ENCODE data around the gene YARS1. TPM values are rescaled to one million over a fixed set of nuclear protein-coding genes. Genes with fewer than 3 reads are reported as not detected.
A peak's percentile ranks its signal among the peaks of the same experiment; 100 is the strongest.

The YARS1 gene
- total and polyA plus RNA-seq, 3 experiments from 2014 or later: 131 to 219 (median 205) TPM

DNA sequence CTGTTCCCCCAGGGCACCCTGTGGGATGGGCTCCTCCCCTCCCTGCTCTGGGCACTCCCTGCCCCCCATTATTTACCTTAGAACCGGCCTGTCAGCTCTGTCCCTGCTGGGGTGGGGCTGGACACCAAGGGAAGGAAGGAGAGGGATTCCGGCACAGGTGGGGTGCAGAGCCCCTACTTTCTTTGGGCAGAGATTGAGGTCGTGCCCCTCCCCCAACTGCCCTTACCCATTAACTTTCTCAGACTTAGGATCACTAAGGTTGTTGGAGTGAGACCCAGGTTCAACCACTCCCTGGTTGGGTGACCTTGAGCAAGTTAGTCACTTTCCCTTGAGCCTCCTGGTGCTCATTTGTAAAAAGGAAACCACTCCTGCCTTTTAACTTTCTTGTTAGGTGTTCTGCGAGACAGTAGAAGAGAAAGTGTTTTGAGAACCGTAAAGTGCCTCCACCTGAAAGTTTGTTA is 57.6 kb downstream of the YARS1 start:
- Mint-ChIP-seq H3K27ac (peak overlapping the region in 3 of 8 donors; percentile 1 to 64 (median 27)), H3K36me3 (no peaks in the 10 kb centered on the region), H3K4me1 (peaks cover 7 to 32% (median 13%) of the 10 kb centered on the region in 3 donors), H3K4me3 (no peak overlapping the region), H3K9me3 (no peaks in the 10 kb centered on the region), H3K27me3 (no peaks in the 10 kb centered on the region)
- Histone ChIP-seq H3K36me3 (ENCODE audit: insufficient read depth, low read length) (no peaks in the 10 kb centered on the region), H3K4me1 (ENCODE audit: insufficient read depth, low read length) (peaks cover 30% of the 10 kb centered on the region), H3K4me3 (ENCODE audit: low read length) (no peak overlapping the region), H3K9me3 (ENCODE audit: low read length) (no peaks in the 10 kb centered on the region), H3K27me3 (ENCODE audit: insufficient read depth, low read length, poor library complexity, severe bottlenecking) (no peaks in the 10 kb centered on the region), H3K27ac (ENCODE audit: low read depth, low read length) (no peak overlapping the region)
- no peak for DNase-seq
- ChIA-PET CTCF (interaction anchor here (1.9 to 2.7 kb wide), 2 partner anchors 14 to 47 kb away, joined by 7 to 10 read pairs; no protein-coding TSS in a partner anchor), POLR2A (no interaction called here)

DNA sequence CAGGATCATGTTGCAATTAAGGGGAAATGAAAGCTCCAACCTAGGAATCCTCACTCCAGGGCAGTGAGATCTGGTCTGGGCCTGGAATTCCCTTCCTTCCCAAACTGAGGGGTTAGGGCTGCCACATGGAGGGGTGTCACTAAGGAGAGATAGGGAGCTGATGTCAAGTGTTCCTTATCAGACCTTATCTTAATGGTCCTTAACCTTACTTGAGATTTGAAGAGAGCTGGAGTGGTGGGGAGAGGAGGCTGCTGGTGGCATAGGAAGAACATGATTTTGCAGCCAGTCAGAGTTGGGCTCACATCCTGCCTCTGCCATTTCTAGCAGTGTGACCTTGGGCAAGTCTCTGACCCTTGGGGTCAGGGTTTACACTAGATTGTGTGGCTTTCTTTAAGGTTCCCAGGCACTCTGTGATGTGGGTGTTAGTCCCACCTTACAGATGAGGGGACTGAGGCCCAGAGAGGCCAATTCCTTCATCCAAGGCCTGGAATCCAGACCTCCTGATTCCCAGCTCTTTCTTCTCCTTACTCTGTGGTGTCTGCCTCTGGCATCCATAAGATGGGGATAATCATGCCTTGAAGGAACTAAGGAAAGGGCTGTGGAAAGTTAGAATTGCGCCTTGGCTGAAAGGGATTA is 58.2 kb downstream of the YARS1 start:
- POLR2A ChIA-PET: interaction anchor here (0.5 kb wide), 1 partner anchor 83 kb away, joined by 4 read pairs; no protein-coding TSS in a partner anchor
- CTCF ChIA-PET: interaction anchor here (1.9 to 2.7 kb wide), 2 partner anchors 14 to 46 kb away, joined by 7 to 10 read pairs; no protein-coding TSS in a partner anchor

DNA sequence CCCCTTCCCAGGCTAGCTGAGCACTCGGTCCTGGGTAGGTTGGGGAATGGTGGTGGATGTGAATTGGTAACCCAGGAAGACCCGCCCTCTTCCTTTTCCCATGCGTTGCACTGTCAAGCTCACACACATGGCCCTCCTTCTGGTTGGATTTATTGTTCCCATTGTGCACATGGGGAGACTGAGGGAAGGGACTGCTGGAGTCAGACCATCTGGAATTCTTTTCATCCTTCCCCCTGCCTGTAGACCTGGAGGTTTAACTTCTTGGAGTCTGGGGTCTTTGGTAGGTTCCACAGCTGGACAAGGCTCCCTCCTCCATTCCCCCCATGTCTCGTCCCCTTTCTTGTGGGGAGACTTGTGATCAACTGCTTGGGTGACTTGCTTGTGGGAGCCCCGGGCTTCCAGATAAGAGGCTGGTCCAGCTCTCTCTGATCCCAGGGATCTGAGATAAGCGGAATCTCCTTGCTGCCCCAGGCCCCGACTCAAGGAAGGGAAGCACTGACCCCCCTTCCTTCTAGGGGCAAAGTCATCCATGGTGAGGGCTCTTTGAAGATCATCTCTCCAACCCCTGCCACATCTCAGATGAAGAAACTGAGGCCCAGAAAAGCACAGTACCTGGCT is 58.9 kb downstream of the YARS1 start:
- H3K27me3 Mint-ChIP-seq: no peaks in the 10 kb centered on the region
- no peaks in the 10 kb centered on the region for H3K36me3 ChIP-seq (ENCODE audit: insufficient read depth, low read length)
- no peaks in the 10 kb centered on the region for H3K9me3 ChIP-seq (ENCODE audit: low read length)
- H3K9me3 Mint-ChIP-seq: no peaks in the 10 kb centered on the region
- peak overlapping the region in 1 of 8 donors; percentile 69 for H3K27ac Mint-ChIP-seq
- H3K4me1 ChIP-seq (ENCODE audit: insufficient read depth, low read length): peaks cover 33% of the 10 kb centered on the region
- POLR2A ChIA-PET: interaction anchor here (0.5 kb wide), 1 partner anchor 83 kb away, joined by 4 read pairs; no protein-coding TSS in a partner anchor
- H3K27me3 ChIP-seq (ENCODE audit: insufficient read depth, low read length, poor library complexity, severe bottlenecking): no peaks in the 10 kb centered on the region
- no peaks in the 10 kb centered on the region for H3K36me3 Mint-ChIP-seq
- H3K4me3 ChIP-seq (ENCODE audit: low read length): no peak overlapping the region
- no peak overlapping the region for H3K4me3 Mint-ChIP-seq
- CTCF ChIA-PET: interaction anchor here (1.9 to 2.7 kb wide), 2 partner anchors 15 to 46 kb away, joined by 7 to 10 read pairs; no protein-coding TSS in a partner anchor
- no peak overlapping the region for H3K27ac ChIP-seq (ENCODE audit: low read depth, low read length)
- peaks cover 16 to 40% (median 19%) of the 10 kb centered on the region in 3 donors for H3K4me1 Mint-ChIP-seq
- no peak for DNase-seq

More for the DNA sequence above, 58.2 kb downstream of the YARS1 start:
- no peaks in the 10 kb centered on the region for H3K36me3 ChIP-seq (ENCODE audit: insufficient read depth, low read length)
- H3K4me1 ChIP-seq (ENCODE audit: insufficient read depth, low read length): peaks cover 30% of the 10 kb centered on the region
- Mint-ChIP-seq H3K27ac (peak overlapping the region in 3 of 8 donors; percentile 1 to 69 (median 63)), H3K27me3 (no peaks in the 10 kb centered on the region), H3K4me1 (peaks cover 13 to 37% (median 17%) of the 10 kb centered on the region in 3 donors), H3K36me3 (no peaks in the 10 kb centered on the region), H3K9me3 (no peaks in the 10 kb centered on the region), H3K4me3 (no peak overlapping the region)
- no peak overlapping the region for H3K4me3 ChIP-seq (ENCODE audit: low read length)
- H3K27ac ChIP-seq (ENCODE audit: low read depth, low read length): no peak overlapping the region
- H3K27me3 ChIP-seq (ENCODE audit: insufficient read depth, low read length, poor library complexity, severe bottlenecking): no peaks in the 10 kb centered on the region
- H3K9me3 ChIP-seq (ENCODE audit: low read length): no peaks in the 10 kb centered on the region
- no peak for DNase-seq

DNA sequence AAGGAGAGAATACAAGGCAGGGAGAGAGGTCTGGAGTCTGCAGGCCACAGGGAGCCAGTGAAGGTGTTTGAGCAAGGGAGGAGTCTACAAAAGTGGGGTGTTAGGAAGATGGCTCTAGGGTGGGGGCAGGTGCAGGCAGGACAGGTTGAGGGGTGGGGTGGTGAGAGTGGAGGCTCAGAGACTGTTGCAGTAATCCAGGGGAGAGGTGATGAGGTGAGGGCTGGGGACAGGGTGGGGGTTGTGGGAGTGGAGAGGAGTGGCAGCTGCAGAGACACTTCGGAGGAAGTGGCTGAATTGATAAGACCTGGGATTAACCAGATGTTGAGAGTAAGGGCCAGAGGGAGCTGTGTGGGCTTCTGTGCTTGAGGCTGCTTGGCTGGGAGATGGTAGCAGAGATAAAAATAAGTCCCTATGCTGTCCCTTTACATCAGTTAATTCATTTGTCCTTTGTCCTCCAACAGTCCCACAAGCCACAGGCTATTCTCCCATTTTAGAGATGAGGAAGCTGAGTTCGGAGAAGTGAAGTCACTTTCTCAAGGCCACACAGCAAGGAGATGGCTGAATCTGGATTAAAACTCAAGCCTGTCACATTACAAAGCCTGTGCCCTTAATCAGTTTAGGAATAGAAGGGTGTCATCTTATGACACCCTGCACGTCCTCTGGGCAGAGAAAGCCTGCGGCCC is 59.8 kb downstream of the YARS1 start:
- Mint-ChIP-seq H3K36me3 (no peaks in the 10 kb centered on the region), H3K27ac (peak overlapping the region in 4 of 8 donors; percentile 3 to 77 (median 16)), H3K4me3 (no peak overlapping the region), H3K9me3 (no peaks in the 10 kb centered on the region), H3K4me1 (peaks cover 17 to 41% (median 18%) of the 10 kb centered on the region in 3 donors), H3K27me3 (no peaks in the 10 kb centered on the region)
- no peak for DNase-seq
- ChIA-PET CTCF (interaction anchor here (1.9 to 2.0 kb wide), 2 partner anchors 45 kb away, joined by 5 to 7 read pairs; no protein-coding TSS in a partner anchor), POLR2A (no interaction called here)
- Histone ChIP-seq H3K27me3 (ENCODE audit: insufficient read depth, low read length, poor library complexity, severe bottlenecking) (no peaks in the 10 kb centered on the region), H3K4me1 (ENCODE audit: insufficient read depth, low read length) (peaks cover 36% of the 10 kb centered on the region), H3K9me3 (ENCODE audit: low read length) (no peaks in the 10 kb centered on the region), H3K27ac (ENCODE audit: low read depth, low read length) (peak overlapping the region; percentile 59), H3K4me3 (ENCODE audit: low read length) (no peak overlapping the region), H3K36me3 (ENCODE audit: insufficient read depth, low read length) (no peaks in the 10 kb centered on the region)

DNA sequence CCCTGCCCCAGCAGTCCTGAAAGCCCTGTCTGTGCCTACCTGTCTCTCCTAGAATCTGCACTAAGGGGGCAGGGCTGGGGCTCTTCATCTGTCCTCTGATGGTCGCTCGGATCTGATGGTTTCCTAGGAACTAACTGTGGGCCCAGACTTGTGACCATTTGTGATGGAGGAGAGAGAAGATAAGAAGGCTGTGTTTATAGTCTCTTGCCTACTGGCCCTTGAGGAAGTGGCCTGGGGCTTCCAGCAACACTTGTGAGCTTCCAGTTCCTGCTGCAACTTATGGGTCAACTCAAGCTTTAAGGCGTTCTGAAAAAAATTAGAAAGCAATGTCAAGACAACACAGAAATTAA is 61.4 kb downstream of the YARS1 start:
- CTCF ChIA-PET: interaction anchor here (1.4 to 2.0 kb wide), 2 partner anchors 18 to 44 kb away, joined by 3 to 5 read pairs; no protein-coding TSS in a partner anchor
- POLR2A ChIA-PET: no interaction called here
- Histone ChIP-seq H3K4me3 (ENCODE audit: low read length) (no peak overlapping the region), H3K4me1 (ENCODE audit: insufficient read depth, low read length) (peaks cover 30% of the 10 kb centered on the region), H3K36me3 (ENCODE audit: insufficient read depth, low read length) (no peaks in the 10 kb centered on the region), H3K9me3 (ENCODE audit: low read length) (no peaks in the 10 kb centered on the region), H3K27me3 (ENCODE audit: insufficient read depth, low read length, poor library complexity, severe bottlenecking) (no peaks in the 10 kb centered on the region), H3K27ac (ENCODE audit: low read depth, low read length) (peak overlapping the region; percentile 65)
- DNase-seq: no peak
- H3K27ac Mint-ChIP-seq: peak overlapping the region in 7 of 8 donors; percentile 0 to 70 (median 36)
- peaks cover 5% of the 10 kb centered on the region in 2 donors for H3K27me3 Mint-ChIP-seq
- H3K36me3 Mint-ChIP-seq: no peaks in the 10 kb centered on the region
- no peaks in the 10 kb centered on the region for H3K9me3 Mint-ChIP-seq
- H3K4me1 Mint-ChIP-seq: peaks cover 17 to 39% (median 19%) of the 10 kb centered on the region in 3 donors
- peak overlapping the region in 5 of 7 donors; percentile 3 to 56 (median 34) for H3K4me3 Mint-ChIP-seq

DNA sequence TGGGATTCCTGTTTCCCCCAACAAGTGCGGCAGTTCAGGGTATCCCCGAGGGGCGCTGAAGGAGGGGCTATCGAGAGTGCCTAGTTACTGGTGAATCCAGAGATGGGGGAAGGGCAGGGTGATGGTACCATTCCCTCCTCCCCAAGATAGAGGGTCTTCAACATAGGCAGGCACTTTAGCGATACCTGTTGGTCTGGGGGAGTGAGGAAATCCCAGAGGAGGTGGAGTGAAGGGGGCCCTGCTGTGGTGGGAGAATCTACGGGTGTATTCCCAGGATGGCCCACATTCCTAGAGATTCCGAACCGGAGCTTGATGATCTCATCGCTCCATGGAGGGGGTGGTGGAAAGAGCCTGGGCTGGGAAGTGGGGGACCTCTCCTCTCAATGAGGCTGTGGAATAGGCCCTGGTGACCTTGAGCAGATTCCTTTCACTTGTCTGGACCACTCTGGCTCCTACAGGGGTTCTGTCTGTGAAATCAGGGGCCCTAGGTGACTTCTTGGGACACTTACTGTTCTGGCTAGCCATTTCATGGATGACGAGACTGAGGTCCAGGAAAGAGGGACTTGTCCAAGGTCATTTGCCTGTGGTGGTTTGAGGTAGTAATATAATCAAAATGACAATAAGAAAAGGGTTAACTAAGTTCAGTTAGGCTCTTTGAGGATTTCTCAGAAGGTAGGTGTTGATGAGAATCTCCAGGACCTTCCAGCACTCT is 61.9 kb downstream of the YARS1 start:
- peak overlapping the region in 6 of 8 donors; percentile 0 to 54 (median 25) for H3K27ac Mint-ChIP-seq

DNA sequence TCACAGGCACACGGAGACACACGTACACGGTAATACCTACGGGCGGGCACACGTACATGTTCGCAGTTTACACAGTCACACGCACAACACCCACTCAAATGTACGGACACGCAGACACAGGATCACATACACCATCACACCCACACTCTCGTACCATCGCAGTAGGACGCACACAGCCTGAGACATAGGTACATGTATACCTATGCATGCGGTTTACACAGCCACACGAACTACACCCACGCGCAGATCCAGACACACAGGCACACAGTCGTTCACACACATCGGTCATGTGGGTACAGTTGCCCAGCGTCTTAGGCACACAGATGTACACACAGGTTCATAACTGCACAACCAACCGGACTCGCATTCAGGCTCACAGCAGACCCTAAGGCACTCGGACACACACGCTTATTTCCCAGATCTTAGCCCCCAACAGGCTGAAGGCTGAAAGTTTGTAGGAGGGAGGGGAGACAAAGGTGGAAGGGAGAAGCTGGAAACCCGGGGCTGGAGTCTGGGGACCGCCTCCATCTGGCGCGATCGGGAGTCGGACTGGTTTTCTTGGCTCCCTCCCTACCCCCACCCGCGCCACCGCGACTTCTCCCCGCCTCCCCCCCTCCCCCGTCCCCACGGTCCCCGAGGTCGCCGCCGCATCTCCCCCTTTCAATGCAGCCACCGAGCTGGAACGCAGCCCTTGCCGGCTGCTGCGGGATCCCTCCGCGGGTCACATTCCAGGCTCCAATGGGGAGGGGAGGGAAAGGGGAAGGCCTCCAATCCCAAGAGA is 62.7 kb downstream of the YARS1 start:
- Histone ChIP-seq H3K4me1 (ENCODE audit: insufficient read depth, low read length) (peaks cover 23% of the 10 kb centered on the region), H3K9me3 (ENCODE audit: low read length) (no peaks in the 10 kb centered on the region), H3K36me3 (ENCODE audit: insufficient read depth, low read length) (no peaks in the 10 kb centered on the region), H3K27ac (ENCODE audit: low read depth, low read length) (peak overlapping the region; percentile 65), H3K4me3 (ENCODE audit: low read length) (peak overlapping the region; percentile 48), H3K27me3 (ENCODE audit: insufficient read depth, low read length, poor library complexity, severe bottlenecking) (no peaks in the 10 kb centered on the region)
- Mint-ChIP-seq H3K36me3 (no peaks in the 10 kb centered on the region), H3K27ac (peak overlapping the region; percentile 17 to 98 (median 86)), H3K4me1 (peaks cover 11 to 33% (median 14%) of the 10 kb centered on the region in 3 donors), H3K27me3 (peaks cover 5% of the 10 kb centered on the region in 2 donors), H3K4me3 (peak overlapping the region; percentile 54 to 92 (median 86)), H3K9me3 (no peaks in the 10 kb centered on the region)
- POLR2A ChIA-PET: no interaction called here
- CTCF ChIA-PET: interaction anchor here (1.0 kb wide), 1 partner anchor 122 kb away, joined by 3 read pairs; no protein-coding TSS in a partner anchor
- peak in 3 of 5 donors; percentile 8 to 52 (median 41) for DNase-seq

More for the DNA sequence above, 61.9 kb downstream of the YARS1 start:
- H3K27me3 Mint-ChIP-seq: peaks cover 5% of the 10 kb centered on the region in 2 donors
- peak overlapping the region in 6 of 7 donors; percentile 16 to 58 (median 45) for H3K4me3 Mint-ChIP-seq
- Histone ChIP-seq H3K27ac (ENCODE audit: low read depth, low read length) (peak overlapping the region; percentile 65), H3K36me3 (ENCODE audit: insufficient read depth, low read length) (no peaks in the 10 kb centered on the region), H3K9me3 (ENCODE audit: low read length) (no peaks in the 10 kb centered on the region), H3K4me3 (ENCODE audit: low read length) (no peak overlapping the region), H3K4me1 (ENCODE audit: insufficient read depth, low read length) (peaks cover 30% of the 10 kb centered on the region), H3K27me3 (ENCODE audit: insufficient read depth, low read length, poor library complexity, severe bottlenecking) (no peaks in the 10 kb centered on the region)
- no peak for DNase-seq
- POLR2A ChIA-PET: no interaction called here
- no peaks in the 10 kb centered on the region for H3K36me3 Mint-ChIP-seq
- peaks cover 17 to 39% (median 19%) of the 10 kb centered on the region in 3 donors for H3K4me1 Mint-ChIP-seq
- CTCF ChIA-PET: interaction anchor here (2.0 kb wide), 1 partner anchor 43 kb away, joined by 5 read pairs; no protein-coding TSS in a partner anchor
- no peaks in the 10 kb centered on the region for H3K9me3 Mint-ChIP-seq

Measured in CD8-positive, alpha-beta memory T cell (primary cell).